H9 (cell line): ENCODE measurements around the gene CTNNA3. TPM values are rescaled to one million over a fixed set of nuclear protein-coding genes. Genes with fewer than 3 reads are reported as not detected.

Experiments used
- DNase-seq: peaks from one replicate; pipeline ENCODE4 v3.0.0-alpha.2; 2017
- H2AFZ ChIP-seq: one replicate; pipeline ENCODE4 v1.6.1; 2013; ENCODE audit warnings: mild to moderate bottlenecking, low read length, control low read depth, moderate library complexity
- H2AK5ac ChIP-seq: 2 replicates; pipeline ENCODE4 v1.6.1; 2013; ENCODE audit warnings: low read length, control low read depth, mixed read lengths; ENCODE audit not compliant: insufficient read length
- H2BK120ac ChIP-seq: one replicate; pipeline ENCODE4 v1.6.1; 2013; ENCODE audit warnings: low read depth, mild to moderate bottlenecking, low read length, control low read depth, inconsistent platforms; ENCODE audit not compliant: poor library complexity, severe bottlenecking
- H2BK12ac ChIP-seq: 2 replicates; pipeline ENCODE4 v1.6.1; 2013; ENCODE audit warnings: low read length, control low read depth, mixed read lengths, low read depth; ENCODE audit not compliant: insufficient read length
- H2BK15ac ChIP-seq: 2 replicates; pipeline ENCODE4 v1.6.1; 2013; ENCODE audit warnings: low read depth, low read length, control low read depth
- H2BK20ac ChIP-seq: one replicate; pipeline ENCODE4 v1.6.1; 2013; ENCODE audit warnings: low read depth, mild to moderate bottlenecking, low read length, control low read depth, inconsistent platforms; ENCODE audit not compliant: poor library complexity, severe bottlenecking
- H2BK5ac ChIP-seq: 2 replicates; pipeline ENCODE4 v1.6.1; 2013; ENCODE audit warnings: low read length, control low read depth, mixed read lengths; ENCODE audit not compliant: insufficient read length
- H3K14ac ChIP-seq: 2 replicates; pipeline ENCODE4 v1.6.1; 2013; ENCODE audit warnings: low read length, control low read depth; ENCODE audit not compliant: insufficient read depth
- H3K18ac ChIP-seq: 2 replicates; pipeline ENCODE4 v1.6.1; 2013; ENCODE audit warnings: low read depth, mild to moderate bottlenecking, mixed read lengths, low read length, control low read depth; ENCODE audit not compliant: insufficient read length
- H3K23ac ChIP-seq: 2 replicates; pipeline ENCODE4 v1.6.1; 2013; ENCODE audit warnings: low read length, control low read depth, mixed read lengths, low read depth; ENCODE audit not compliant: insufficient read length
- H3K23me2 ChIP-seq: 2 replicates; pipeline ENCODE4 v1.6.1; 2013; ENCODE audit warnings: low read depth, mild to moderate bottlenecking, mixed read lengths, low read length, control low read depth; ENCODE audit not compliant: insufficient read length, poor library complexity, severe bottlenecking
- H3K27ac ChIP-seq: 2 replicates; pipeline ENCODE4 v1.5.1; 2013; ENCODE audit warnings: low read length, control low read depth, mixed read lengths, low read depth; ENCODE audit not compliant: insufficient read length
- H3K27me3 ChIP-seq: 2 replicates; pipeline ENCODE4 v1.6.1; 2013; ENCODE audit warnings: low read length, control low read depth, inconsistent platforms; ENCODE audit not compliant: insufficient read depth
- H3K4ac ChIP-seq: 2 replicates; pipeline ENCODE4 v1.6.1; 2013; ENCODE audit warnings: low read depth, mild to moderate bottlenecking, control low read depth, inconsistent platforms, low read length, moderate library complexity
- H3K4me1 ChIP-seq: 2 replicates; pipeline ENCODE4 v1.6.1; 2013; ENCODE audit warnings: low read length, control low read depth, inconsistent platforms; ENCODE audit not compliant: insufficient read depth
- H3K4me2 ChIP-seq: 2 replicates; pipeline ENCODE4 v1.6.1; 2013; ENCODE audit warnings: low read length, control low read depth, mixed read lengths; ENCODE audit not compliant: insufficient read length, insufficient read depth
- H3K56ac ChIP-seq: 2 replicates; pipeline ENCODE4 v1.6.1; 2013; ENCODE audit warnings: low read depth, mild to moderate bottlenecking, mixed read lengths, low read length, control low read depth; ENCODE audit not compliant: insufficient read length
- H3K79me1 ChIP-seq: 2 replicates; pipeline ENCODE4 v1.6.1; 2013; ENCODE audit warnings: low read depth, mild to moderate bottlenecking, moderate library complexity, low read length, control low read depth, inconsistent platforms; ENCODE audit not compliant: insufficient read depth, poor library complexity, severe bottlenecking
- H3K79me2 ChIP-seq: 2 replicates; pipeline ENCODE4 v1.6.1; 2013; ENCODE audit warnings: low read length, control low read depth, inconsistent platforms; ENCODE audit not compliant: insufficient read depth
- H3K9ac ChIP-seq: 2 replicates; pipeline ENCODE4 v1.6.1; 2013; ENCODE audit warnings: low read length, control low read depth, mixed read lengths; ENCODE audit not compliant: insufficient read length; ENCODE audit errors: extremely low read depth
- H3K9me3 ChIP-seq: one replicate; pipeline ENCODE4 v1.6.1; 2013; ENCODE audit warnings: low read depth, low read length, inconsistent platforms; ENCODE audit not compliant: control insufficient read depth
- H3T11ph ChIP-seq: one replicate; pipeline ENCODE4 v1.6.1; 2013; ENCODE audit warnings: mild to moderate bottlenecking, low read length, control low read depth, inconsistent platforms
- H4K20me1 ChIP-seq: one replicate; pipeline ENCODE4 v1.6.1; 2013; ENCODE audit not compliant: control insufficient read depth, insufficient read length, insufficient read depth
- H4K5ac ChIP-seq: 2 replicates; pipeline ENCODE4 v1.6.1; 2013; ENCODE audit warnings: low read depth, mild to moderate bottlenecking, mixed read lengths, low read length, control low read depth; ENCODE audit not compliant: insufficient read length
- H4K8ac ChIP-seq: replicated peaks from 2 replicates; pipeline ENCODE4 v1.6.1; 2013; ENCODE audit warnings: low read length, control low read depth, mixed read lengths, low read depth; ENCODE audit not compliant: insufficient read length
- H4K91ac ChIP-seq: 2 replicates; pipeline ENCODE4 v1.6.1; 2013; ENCODE audit warnings: low read depth, mild to moderate bottlenecking, moderate library complexity, mixed read lengths, low read length, control low read depth; ENCODE audit not compliant: insufficient read length
- H3K27ac Mint-ChIP-seq, 3 experiments: 2 replicates in 2 of 3; 3 replicates in 1 of 3; pipeline ENCODE4 v1.8.0; 2020 to 2021; ENCODE audit warnings: mixed read lengths in 3 of 3, mild to moderate bottlenecking in 1 of 3, moderate library complexity in 1 of 3
- H3K27me3 Mint-ChIP-seq: 2 replicates; pipeline ENCODE4 v1.8.0; 2021; ENCODE audit warnings: low read depth, mild to moderate bottlenecking, moderate library complexity, mixed read lengths
- H3K36me3 Mint-ChIP-seq, 3 experiments: 2 replicates in 2 of 3; 3 replicates in 1 of 3; pipeline ENCODE4 v1.8.0; 2020 to 2021; ENCODE audit warnings: low read depth in 3 of 3, mixed read lengths in 3 of 3; ENCODE audit not compliant: insufficient read depth in 1 of 3
- H3K4me1 Mint-ChIP-seq, 2 experiments: 2 replicates each; pipeline ENCODE4 v1.8.0; 2020; ENCODE audit warnings: mixed read lengths in 2 of 2
- H3K4me3 Mint-ChIP-seq, 2 experiments: 2 replicates in 1 of 2; 3 replicates in 1 of 2; pipeline ENCODE4 v1.8.0; 2020 to 2021; ENCODE audit warnings: mild to moderate bottlenecking in 2 of 2, mixed read lengths in 2 of 2, moderate library complexity in 1 of 2
- H3K9me3 Mint-ChIP-seq, 2 experiments: 2 replicates in 1 of 2; 3 replicates in 1 of 2; pipeline ENCODE4 v1.8.0; 2020; ENCODE audit warnings: mild to moderate bottlenecking in 2 of 2, mixed read lengths in 2 of 2, moderate library complexity in 1 of 2
- CTCF ChIP-seq: fragments of 200-600 bp; sonication (generic); conservative IDR thresholded peaks from 3 replicates; pipeline ENCODE4 v1.8.0; 2021; ENCODE audit warnings: antibody characterized with exemption, mild to moderate bottlenecking
- WGBS: extraction: QIAGEN DNeasy Blood & Tissue Kit; methylation state at CpG from one replicate; pipeline ENCODE4 v1.1.7; 2013; ENCODE audit warnings: missing lambda C conversion rate, low lambda C conversion rate, mixed read lengths; ENCODE audit not compliant: insufficient read length; ENCODE audit errors: extremely low coverage; 5-methylcytosine and 5-hydroxymethylcytosine counted together
- total RNA-seq: library from RNA; stranded (reverse); gene quantifications from 2 replicates; pipeline ENCODE4 v1.2.1, GENCODE V29; 2021

Gene CTNNA3
- total RNA-seq, 1 experiment from 2014 or later, result 3.3 TPM

GRCh38 chr10:66848856-66849255, 847.1 kb downstream of the CTNNA3 start:
- Histone ChIP-seq H3K23me2 (no peaks in the 10 kb centered on the region), H3K4me2 (no peak overlapping the region), H2AFZ (no peak overlapping the region), H3K79me2 (no peaks in the 10 kb centered on the region), H3K56ac (no peak overlapping the region), H2BK5ac (no peak overlapping the region), H3K9me3 (no peaks in the 10 kb centered on the region), H4K20me1 (no peaks in the 10 kb centered on the region), H3K14ac (no peak overlapping the region), H3T11ph (no peak overlapping the region), H3K4ac (no peak overlapping the region), H3K4me1 (no peaks in the 10 kb centered on the region), H4K5ac (no peak overlapping the region), H3K27ac (no peak overlapping the region), H2BK120ac (no peak overlapping the region), H3K79me1 (no peaks in the 10 kb centered on the region), H3K23ac (no peak overlapping the region), H2BK15ac (no peak overlapping the region), H4K8ac (no peak overlapping the region), H3K18ac (no peak overlapping the region), H3K27me3 (no peaks in the 10 kb centered on the region), H4K91ac (no peak overlapping the region), H2BK20ac (no peak overlapping the region), H2AK5ac (no peak overlapping the region), H3K9ac (no peak overlapping the region), H2BK12ac (no peak overlapping the region)
- WGBS, result no CpG with 5 or more reads among the region's 3 CpGs
- no peak overlapping the region for H3K27ac Mint-ChIP-seq
- peaks cover 8% of the 10 kb centered on the region in 2 experiments for H3K4me1 Mint-ChIP-seq
- H3K9me3 Mint-ChIP-seq, result no peaks in the 10 kb centered on the region
- H3K27me3 Mint-ChIP-seq, result no peaks in the 10 kb centered on the region
- H3K4me3 Mint-ChIP-seq, result no peak overlapping the region
- TF ChIP-seq CTCF, result no peak
- DNase-seq, result no peak
- no peaks in the 10 kb centered on the region for H3K36me3 Mint-ChIP-seq
